Liver (tissue), 3 donors: ENCODE results near the gene CYP39A1.

ENCODE experiments used
- EGR1 ChIP-seq, 2 donors: IDR thresholded peaks; 2 replicates each; pipeline ENCODE4 v1.6.1; 2016 to 2018; ENCODE audit warnings: antibody characterized with exemption in 2 of 2, low read depth in 2 of 2
- JUND ChIP-seq, 2 donors: IDR thresholded peaks; 2 replicates each; pipeline ENCODE4 v1.6.1; 2016; ENCODE audit warnings: antibody characterized with exemption in 2 of 2
- MAX ChIP-seq: IDR thresholded peaks from 2 replicates; pipeline ENCODE4 v1.6.1; 2016; ENCODE audit warnings: antibody characterized with exemption
- NR2F2 ChIP-seq: IDR thresholded peaks from 2 replicates; pipeline ENCODE4 v1.6.1; 2016; ENCODE audit warnings: antibody characterized with exemption
- RAD21 ChIP-seq, 2 donors: IDR thresholded peaks; 2 replicates each; pipeline ENCODE4 v1.6.1; 2016; ENCODE audit warnings: antibody characterized with exemption in 2 of 2, mild to moderate bottlenecking in 2 of 2
- REST ChIP-seq: IDR thresholded peaks from 2 replicates; pipeline ENCODE4 v1.6.1; 2016; ENCODE audit warnings: antibody characterized with exemption, mild to moderate bottlenecking
- SP1 ChIP-seq: IDR thresholded peaks from 2 replicates; pipeline ENCODE4 v1.6.1; 2018; ENCODE audit warnings: antibody characterized with exemption, mild to moderate bottlenecking
- TAF1 ChIP-seq: conservative IDR thresholded peaks from 2 replicates; pipeline ENCODE4 v1.6.1; 2016; ENCODE audit warnings: antibody characterized with exemption, mild to moderate bottlenecking
- YY1 ChIP-seq: IDR thresholded peaks from 2 replicates; pipeline ENCODE4 v1.6.1; 2016; ENCODE audit warnings: antibody characterized with exemption, mild to moderate bottlenecking
- TF ChIP-seq, protein P1 (sequence below): fragments of 150-350 bp; IDR thresholded peaks from 2 replicates; pipeline ENCODE4 v1.5.1; 2017; ENCODE audit warnings: improper control_type of control experiment, low read depth, low read length; ENCODE audit not compliant: missing input control
- donor health status: healthy.
- donor health status: healthy.

DNA sequence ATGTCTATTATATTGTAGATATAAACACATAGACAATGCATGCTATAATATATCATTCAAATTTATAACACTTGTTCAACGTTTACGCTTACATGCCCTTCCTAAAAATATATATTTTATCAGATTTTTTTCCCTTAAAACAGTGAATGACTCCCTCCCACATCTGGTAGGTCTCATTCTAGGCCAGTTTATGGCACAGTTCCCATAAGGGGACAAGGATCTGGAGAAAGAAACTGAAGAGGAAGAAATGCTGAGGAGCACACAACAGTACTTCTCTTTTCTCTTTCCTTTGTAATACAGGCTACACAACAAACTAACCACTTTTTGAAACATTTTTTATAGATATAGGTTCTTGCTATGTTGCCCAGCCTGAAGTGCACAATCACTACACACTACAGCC is 112.8 kb downstream of the CYP39A1 start:
- TF ChIP-seq TAF1 = no peak
- TF ChIP-seq, protein P1, sequence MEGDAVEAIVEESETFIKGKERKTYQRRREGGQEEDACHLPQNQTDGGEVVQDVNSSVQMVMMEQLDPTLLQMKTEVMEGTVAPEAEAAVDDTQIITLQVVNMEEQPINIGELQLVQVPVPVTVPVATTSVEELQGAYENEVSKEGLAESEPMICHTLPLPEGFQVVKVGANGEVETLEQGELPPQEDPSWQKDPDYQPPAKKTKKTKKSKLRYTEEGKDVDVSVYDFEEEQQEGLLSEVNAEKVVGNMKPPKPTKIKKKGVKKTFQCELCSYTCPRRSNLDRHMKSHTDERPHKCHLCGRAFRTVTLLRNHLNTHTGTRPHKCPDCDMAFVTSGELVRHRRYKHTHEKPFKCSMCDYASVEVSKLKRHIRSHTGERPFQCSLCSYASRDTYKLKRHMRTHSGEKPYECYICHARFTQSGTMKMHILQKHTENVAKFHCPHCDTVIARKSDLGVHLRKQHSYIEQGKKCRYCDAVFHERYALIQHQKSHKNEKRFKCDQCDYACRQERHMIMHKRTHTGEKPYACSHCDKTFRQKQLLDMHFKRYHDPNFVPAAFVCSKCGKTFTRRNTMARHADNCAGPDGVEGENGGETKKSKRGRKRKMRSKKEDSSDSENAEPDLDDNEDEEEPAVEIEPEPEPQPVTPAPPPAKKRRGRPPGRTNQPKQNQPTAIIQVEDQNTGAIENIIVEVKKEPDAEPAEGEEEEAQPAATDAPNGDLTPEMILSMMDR = no peak
- TF ChIP-seq REST = no peak
- no peak for TF ChIP-seq JUND (IDR thresholded peaks at IDR 0.05)
- no peak for TF ChIP-seq RAD21 (IDR thresholded peaks at IDR 0.05)
- no peak for TF ChIP-seq SP1
- no peak for TF ChIP-seq MAX
- no peak for TF ChIP-seq EGR1 (IDR thresholded peaks at IDR 0.05; ENCODE audit: low read depth in 2 of 2)
- no peak for TF ChIP-seq NR2F2
- no peak for TF ChIP-seq YY1
